Measurements from ENCODE around the gene HOXA13.

Gene HOXA13

DNA sequence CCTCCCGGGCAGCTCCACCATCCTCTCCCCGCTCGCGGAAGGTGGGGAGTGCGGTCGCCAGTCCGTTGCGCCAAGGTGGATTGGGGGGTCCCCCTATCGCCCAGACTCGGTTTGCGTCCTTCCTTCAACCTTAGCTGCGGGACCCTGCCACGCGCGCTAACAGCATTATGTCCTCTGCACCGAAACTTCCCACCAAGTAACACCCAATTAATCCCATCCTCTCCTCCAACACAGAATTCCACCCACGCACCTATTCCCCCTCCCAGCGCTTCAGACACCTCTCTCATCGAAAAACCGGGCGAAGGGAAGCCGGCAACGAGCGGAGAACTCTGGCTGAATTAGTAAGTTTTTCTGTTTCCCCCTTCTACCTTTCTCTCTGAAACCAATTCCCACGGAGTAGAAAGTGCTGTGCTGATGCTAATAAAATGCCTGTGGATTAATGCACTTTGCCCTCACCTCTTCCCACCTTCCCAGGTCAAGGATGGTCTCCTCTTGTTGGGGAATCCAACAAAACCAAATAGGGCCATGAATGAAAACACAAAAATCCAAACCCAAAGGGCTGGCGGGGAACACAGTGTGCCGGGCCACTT is 48.5 kb downstream of the HOXA13 start:
- no peak for TF ChIP-seq EZH2 (IDR thresholded peaks at IDR 0.05; ENCODE audit: borderline replicate concordance, low read length)
- TF ChIP-seq, protein P1, sequence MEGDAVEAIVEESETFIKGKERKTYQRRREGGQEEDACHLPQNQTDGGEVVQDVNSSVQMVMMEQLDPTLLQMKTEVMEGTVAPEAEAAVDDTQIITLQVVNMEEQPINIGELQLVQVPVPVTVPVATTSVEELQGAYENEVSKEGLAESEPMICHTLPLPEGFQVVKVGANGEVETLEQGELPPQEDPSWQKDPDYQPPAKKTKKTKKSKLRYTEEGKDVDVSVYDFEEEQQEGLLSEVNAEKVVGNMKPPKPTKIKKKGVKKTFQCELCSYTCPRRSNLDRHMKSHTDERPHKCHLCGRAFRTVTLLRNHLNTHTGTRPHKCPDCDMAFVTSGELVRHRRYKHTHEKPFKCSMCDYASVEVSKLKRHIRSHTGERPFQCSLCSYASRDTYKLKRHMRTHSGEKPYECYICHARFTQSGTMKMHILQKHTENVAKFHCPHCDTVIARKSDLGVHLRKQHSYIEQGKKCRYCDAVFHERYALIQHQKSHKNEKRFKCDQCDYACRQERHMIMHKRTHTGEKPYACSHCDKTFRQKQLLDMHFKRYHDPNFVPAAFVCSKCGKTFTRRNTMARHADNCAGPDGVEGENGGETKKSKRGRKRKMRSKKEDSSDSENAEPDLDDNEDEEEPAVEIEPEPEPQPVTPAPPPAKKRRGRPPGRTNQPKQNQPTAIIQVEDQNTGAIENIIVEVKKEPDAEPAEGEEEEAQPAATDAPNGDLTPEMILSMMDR (IDR thresholded peaks at IDR 0.05; ENCODE audit: low read length) = no peak
- peaks cover 49% of the 10 kb centered on the region for H3K4me1 ChIP-seq (ENCODE audit: insufficient read depth, low read length, severe bottlenecking)
- H3K9me2 ChIP-seq (ENCODE audit: low read depth, low read length) = no peaks in the 10 kb centered on the region
- no peaks in the 10 kb centered on the region for H3F3A ChIP-seq (ENCODE audit: insufficient read depth, low read length)
- no peaks in the 10 kb centered on the region for H4K20me1 ChIP-seq (ENCODE audit: insufficient read depth, low read length)
- no peak overlapping the region for H3K27ac ChIP-seq (ENCODE audit: low read depth, low read length, poor library complexity, severe bottlenecking)
- no peaks in the 10 kb centered on the region for H3K9me3 ChIP-seq (ENCODE audit: low read length)
- H3K4me2 ChIP-seq (ENCODE audit: low read length) = peak overlapping the region; percentile 91
- no peaks in the 10 kb centered on the region for H3K79me2 ChIP-seq (ENCODE audit: insufficient read depth, low read length)
- H3K36me3 ChIP-seq (ENCODE audit: insufficient read depth, low read length) = no peaks in the 10 kb centered on the region
- H3K27me3 ChIP-seq (ENCODE audit: insufficient read depth, low read length) = peaks cover 24% of the 10 kb centered on the region; the same call in 1 of the 2 replicates
- peak overlapping the region; percentile 61 for H3K9ac ChIP-seq (ENCODE audit: low read length)
- 0 out of 2 replicates have a peak overlapping the region, but pooled peaks have one; percentile 36 for H2AFZ ChIP-seq (ENCODE audit: low read length)
- H3K4me3 ChIP-seq (ENCODE audit: low read depth, low read length, poor library complexity, severe bottlenecking) = peak overlapping the region; percentile 63

DNA sequence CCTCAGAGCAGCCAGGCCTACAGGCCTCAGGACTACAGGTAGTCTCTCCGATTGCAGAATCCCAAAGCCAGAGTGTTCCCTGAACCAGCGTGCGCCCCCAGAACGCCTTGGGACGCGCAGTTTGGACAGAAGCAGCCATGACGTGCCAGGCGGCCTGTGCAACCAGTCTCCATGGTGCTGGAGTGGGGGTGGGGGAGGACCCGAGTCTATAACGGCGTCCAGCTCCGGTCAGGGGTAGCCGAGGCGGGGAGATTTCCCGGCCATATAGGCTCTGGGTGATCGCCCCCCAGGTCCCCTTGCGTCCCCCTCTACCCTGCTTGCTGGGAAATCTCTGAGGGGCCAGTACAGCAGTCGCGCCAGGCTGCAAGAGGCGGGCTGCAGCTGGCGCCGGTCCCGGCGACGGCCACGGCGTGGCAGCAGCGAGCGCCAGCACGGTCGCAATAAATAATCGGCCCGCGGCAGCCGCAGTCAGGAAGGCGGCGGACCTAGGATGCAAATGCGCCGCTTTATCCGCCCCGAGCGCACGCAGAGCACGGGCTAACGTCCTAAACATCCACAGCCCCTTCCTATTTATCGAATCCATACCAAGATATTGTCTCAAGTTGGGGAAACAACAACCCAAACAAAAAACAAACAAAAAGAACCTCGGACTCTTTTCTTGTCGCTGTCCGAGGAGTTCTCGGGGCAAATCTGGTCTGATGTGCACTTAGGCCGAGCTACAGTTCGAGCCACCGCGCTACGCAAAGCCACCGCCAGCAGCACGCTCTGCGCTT is 49.1 kb downstream of the HOXA13 start:
- Histone ChIP-seq H2AFZ (ENCODE audit: low read length) (peak overlapping the region; percentile 36), H3K9ac (ENCODE audit: low read length) (peak overlapping the region; percentile 63), H3K4me3 (ENCODE audit: low read depth, low read length, poor library complexity, severe bottlenecking) (peak overlapping the region; percentile 63), H3K27me3 (ENCODE audit: insufficient read depth, low read length) (peaks cover 24% of the 10 kb centered on the region; the same call in 1 of the 2 replicates), H3K4me2 (ENCODE audit: low read length) (peak overlapping the region; percentile 91), H3K9me2 (ENCODE audit: low read depth, low read length) (no peaks in the 10 kb centered on the region), H3K79me2 (ENCODE audit: insufficient read depth, low read length) (no peaks in the 10 kb centered on the region), H3K9me3 (ENCODE audit: low read length) (no peaks in the 10 kb centered on the region), H4K20me1 (ENCODE audit: insufficient read depth, low read length) (no peaks in the 10 kb centered on the region), H3K27ac (ENCODE audit: low read depth, low read length, poor library complexity, severe bottlenecking) (no peak overlapping the region), H3K4me1 (ENCODE audit: insufficient read depth, low read length, severe bottlenecking) (peaks cover 49% of the 10 kb centered on the region), H3K36me3 (ENCODE audit: insufficient read depth, low read length) (no peaks in the 10 kb centered on the region), H3F3A (ENCODE audit: insufficient read depth, low read length) (no peaks in the 10 kb centered on the region)
- TF ChIP-seq, protein P1 (IDR thresholded peaks at IDR 0.05; ENCODE audit: low read length) = peak; percentile 96
- TF ChIP-seq EZH2 (IDR thresholded peaks at IDR 0.05; ENCODE audit: borderline replicate concordance, low read length) = no peak

DNA sequence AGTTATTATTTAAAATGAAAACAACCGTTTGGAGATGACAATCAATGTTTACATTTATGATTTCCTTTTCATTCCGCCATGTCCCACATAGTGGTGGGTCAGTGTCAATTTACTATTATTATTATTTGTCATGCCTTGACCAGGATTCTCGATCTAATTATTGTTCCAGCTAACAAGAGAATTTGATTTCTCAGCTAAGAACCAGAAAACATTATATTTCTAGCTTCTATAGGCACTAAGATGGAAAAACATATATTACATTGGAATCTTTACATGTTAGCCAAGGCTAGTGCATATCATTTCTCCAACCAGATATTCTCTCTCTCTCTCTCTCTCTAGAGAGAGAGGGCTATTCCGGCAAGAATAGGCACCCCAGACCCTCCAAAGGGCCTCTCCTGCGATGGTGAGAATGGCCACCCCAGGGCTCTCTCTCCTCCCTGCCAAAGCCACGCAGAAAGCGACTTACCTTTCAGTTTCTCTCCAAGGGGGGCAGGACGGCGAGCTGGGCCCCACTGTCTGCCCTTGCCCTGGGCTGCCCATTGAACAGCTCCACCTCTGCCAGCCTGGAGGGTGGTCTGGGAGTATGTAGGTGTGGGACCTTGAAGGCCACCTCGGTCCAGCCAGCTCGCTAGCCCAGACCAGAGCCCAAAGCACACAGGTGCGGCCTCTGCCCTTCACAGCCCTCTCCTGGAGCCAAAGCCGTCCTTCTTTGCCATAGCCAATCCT is 49.9 kb downstream of the HOXA13 start:
- Histone ChIP-seq H2AFZ (ENCODE audit: low read length) (peak overlapping the region; percentile 22), H3K9me2 (ENCODE audit: low read depth, low read length) (no peaks in the 10 kb centered on the region), H3K27me3 (ENCODE audit: insufficient read depth, low read length) (peaks cover 24% of the 10 kb centered on the region; the same call in 1 of the 2 replicates), H3F3A (ENCODE audit: insufficient read depth, low read length) (no peaks in the 10 kb centered on the region), H3K9ac (ENCODE audit: low read length) (peak overlapping the region; percentile 63), H3K79me2 (ENCODE audit: insufficient read depth, low read length) (no peaks in the 10 kb centered on the region), H3K4me2 (ENCODE audit: low read length) (peak overlapping the region; percentile 91), H3K9me3 (ENCODE audit: low read length) (no peaks in the 10 kb centered on the region), H3K36me3 (ENCODE audit: insufficient read depth, low read length) (no peaks in the 10 kb centered on the region), H3K27ac (ENCODE audit: low read depth, low read length, poor library complexity, severe bottlenecking) (no peak overlapping the region), H3K4me1 (ENCODE audit: insufficient read depth, low read length, severe bottlenecking) (peaks cover 56% of the 10 kb centered on the region), H4K20me1 (ENCODE audit: insufficient read depth, low read length) (no peaks in the 10 kb centered on the region), H3K4me3 (ENCODE audit: low read depth, low read length, poor library complexity, severe bottlenecking) (peak overlapping the region; percentile 63)
- no peak for TF ChIP-seq EZH2 (IDR thresholded peaks at IDR 0.05; ENCODE audit: borderline replicate concordance, low read length)
- TF ChIP-seq, protein P1 (IDR thresholded peaks at IDR 0.05; ENCODE audit: low read length) = no peak

All from OCI-LY1 (cell line).